SK-N-MC (cell line): ENCODE measurements around the gene EPN2.

ENCODE experiments used
- EZH2 ChIP-seq: fragments of 200-600 bp; sonication (generic); IDR thresholded peaks from one replicate; pipeline ENCODE4 v1.6.1; 2017; ENCODE audit warnings: antibody characterized with exemption
- FOXP2 ChIP-seq: optimal IDR thresholded peaks from 2 replicates; pipeline ENCODE3; 2011; ENCODE audit warnings: mild to moderate bottlenecking, moderate library complexity; ENCODE audit not compliant: insufficient read depth; ENCODE audit errors: extremely low read length, control extremely low read depth
- POLR2AphosphoS5 ChIP-seq: IDR thresholded peaks from 2 replicates; pipeline ENCODE4 v1.6.1; 2012; ENCODE audit warnings: mild to moderate bottlenecking, low read depth, low read length, borderline replicate concordance

GRCh38 chr17:19329839-19330238, 92.7 kb downstream of the EPN2 start:
- TF ChIP-seq POLR2AphosphoS5 = no peak
- TF ChIP-seq EZH2 = no peak
- no peak for TF ChIP-seq FOXP2
